Trophoblast cell (in vitro differentiated cells and primary cell): Measurements from ENCODE around the gene PLEKHA7.
A peak's percentile ranks its signal among the peaks of the same experiment; 100 is the strongest.

Source experiments
- DNase-seq, 2 donors: peaks; one replicate each; pipeline ENCODE4 v3.0.0-alpha.2; 2016
- H2AFZ ChIP-seq: 2 replicates; pipeline ENCODE4 v1.6.1; 2013; ENCODE audit warnings: low read length, moderate library complexity, mild to moderate bottlenecking; ENCODE audit not compliant: insufficient read depth, poor library complexity
- H2AK5ac ChIP-seq: 2 replicates; pipeline ENCODE4 v1.6.1; 2013; ENCODE audit warnings: mild to moderate bottlenecking, low read length
- H2BK120ac ChIP-seq: 2 replicates; pipeline ENCODE4 v1.6.1; 2013; ENCODE audit warnings: low read length, mild to moderate bottlenecking, moderate library complexity; ENCODE audit not compliant: insufficient read depth, poor library complexity
- H2BK12ac ChIP-seq: 2 replicates; pipeline ENCODE4 v1.6.1; 2013; ENCODE audit warnings: mild to moderate bottlenecking, low read length, moderate library complexity
- H2BK5ac ChIP-seq: 2 replicates; pipeline ENCODE4 v1.6.1; 2013; ENCODE audit warnings: low read length, low read depth, moderate library complexity, mild to moderate bottlenecking; ENCODE audit not compliant: poor library complexity
- H3K14ac ChIP-seq: 2 replicates; pipeline ENCODE4 v1.6.1; 2013; ENCODE audit warnings: mild to moderate bottlenecking, low read length
- H3K18ac ChIP-seq: 2 replicates; pipeline ENCODE4 v1.6.1; 2013; ENCODE audit warnings: mild to moderate bottlenecking, low read length
- H3K23ac ChIP-seq: 2 replicates; pipeline ENCODE4 v1.6.1; 2013; ENCODE audit warnings: low read length
- H3K27ac ChIP-seq: 2 replicates; pipeline ENCODE4 v1.5.1; 2013; ENCODE audit warnings: low read depth, mild to moderate bottlenecking, inconsistent platforms, low read length, moderate library complexity
- H3K27me3 ChIP-seq: 2 replicates; pipeline ENCODE4 v1.6.1; 2013; ENCODE audit warnings: inconsistent platforms, mild to moderate bottlenecking, low read length, moderate library complexity; ENCODE audit not compliant: insufficient read depth
- H3K36me3 ChIP-seq, 2 experiments: 1 replicate in 1 of 2; 2 replicates in 1 of 2; pipeline ENCODE4 v1.6.1; 2013; ENCODE audit warnings: low read length in 2 of 2, mild to moderate bottlenecking in 2 of 2, moderate library complexity in 1 of 2; ENCODE audit not compliant: insufficient read depth in 2 of 2, control insufficient read depth in 1 of 2
- H3K4ac ChIP-seq: 2 replicates; pipeline ENCODE4 v1.6.1; 2013; ENCODE audit warnings: low read depth, mild to moderate bottlenecking, low read length, moderate library complexity
- H3K4me1 ChIP-seq, 2 experiments: 1 replicate in 1 of 2; 2 replicates in 1 of 2; pipeline ENCODE4 v1.6.1; 2013; ENCODE audit warnings: low read length in 2 of 2, mild to moderate bottlenecking in 2 of 2, moderate library complexity in 1 of 2; ENCODE audit not compliant: insufficient read depth in 2 of 2, control insufficient read depth in 1 of 2
- H3K4me2 ChIP-seq: 2 replicates; pipeline ENCODE4 v1.6.1; 2013; ENCODE audit warnings: inconsistent platforms, mild to moderate bottlenecking, low read length, moderate library complexity
- H3K4me3 ChIP-seq: 2 replicates; pipeline ENCODE4 v1.5.1; 2013; ENCODE audit warnings: mild to moderate bottlenecking, low read depth, low read length, inconsistent platforms
- H3K79me1 ChIP-seq: one replicate; pipeline ENCODE4 v1.6.1; 2013; ENCODE audit warnings: low read length
- H3K79me2 ChIP-seq: 2 replicates; pipeline ENCODE4 v1.6.1; 2013; ENCODE audit warnings: low read length, mild to moderate bottlenecking; ENCODE audit not compliant: control insufficient read depth, insufficient read depth, poor library complexity
- H3K9ac ChIP-seq: 2 replicates; pipeline ENCODE4 v1.6.1; 2013; ENCODE audit warnings: mild to moderate bottlenecking, low read length
- H3K9me3 ChIP-seq: 2 replicates; pipeline ENCODE4 v1.6.1; 2013; ENCODE audit warnings: low read depth, mild to moderate bottlenecking, control low read depth, inconsistent platforms, low read length; ENCODE audit not compliant: insufficient read depth
- H4K12ac ChIP-seq: 2 replicates; pipeline ENCODE4 v1.6.1; 2013; ENCODE audit warnings: low read depth, mild to moderate bottlenecking, low read length, moderate library complexity
- H4K8ac ChIP-seq: 2 replicates; pipeline ENCODE4 v1.6.1; 2013; ENCODE audit warnings: low read depth, mild to moderate bottlenecking, low read length, moderate library complexity
- H4K91ac ChIP-seq: one replicate; pipeline ENCODE4 v1.6.1; 2013; ENCODE audit warnings: low read depth, mild to moderate bottlenecking, low read length, moderate library complexity
- WGBS: extraction: QIAGEN DNeasy Blood & Tissue Kit; methylation state at CpG from one replicate; pipeline ENCODE4 v1.1.7; 2013; ENCODE audit warnings: missing lambda C conversion rate; ENCODE audit not compliant: insufficient read length, insufficient coverage; ENCODE audit errors: extremely low coverage; 5-methylcytosine and 5-hydroxymethylcytosine counted together

The PLEKHA7 gene

GRCh38 chr11:16953663-16954062 is 60.6 kb downstream of the PLEKHA7 start:
- Histone ChIP-seq H3K4me2 (no peak overlapping the region), H2BK120ac (no peak overlapping the region), H3K4me1 (peaks cover 3 to 8% of the 10 kb centered on the region in 2 experiments), H4K8ac (no peak overlapping the region), H2BK12ac (no peak overlapping the region), H3K9ac (no peak overlapping the region), H2BK5ac (no peak overlapping the region), H3K79me1 (no peaks in the 10 kb centered on the region), H3K36me3 (no peaks in the 10 kb centered on the region), H3K4ac (no peak overlapping the region), H3K9me3 (no peaks in the 10 kb centered on the region), H3K27ac (no peak overlapping the region), H3K18ac (no peak overlapping the region), H3K27me3 (no peaks in the 10 kb centered on the region), H3K14ac (no peak overlapping the region), H4K12ac (no peak overlapping the region), H3K23ac (no peak overlapping the region), H4K91ac (no peak overlapping the region), H2AK5ac (no peak overlapping the region), H3K79me2 (no peaks in the 10 kb centered on the region), H2AFZ (no peak overlapping the region), H3K4me3 (no peak overlapping the region)
- DNase-seq, result no peak

GRCh38 chr11:16946477-16947282 is 67.5 kb downstream of the PLEKHA7 start:
- no peak overlapping the region for H3K18ac ChIP-seq
- no peaks in the 10 kb centered on the region for H3K27me3 ChIP-seq
- no peak for DNase-seq
- H4K8ac ChIP-seq, result no peak overlapping the region
- no peak overlapping the region for H3K14ac ChIP-seq
- H4K91ac ChIP-seq, result no peak overlapping the region
- no peak overlapping the region for H3K27ac ChIP-seq
- H2BK12ac ChIP-seq, result peak overlapping the region; percentile 56
- H4K12ac ChIP-seq, result no peak overlapping the region
- H3K4me3 ChIP-seq, result no peak overlapping the region
- H2BK5ac ChIP-seq, result no peak overlapping the region
- peak overlapping the region; percentile 36 for H3K4ac ChIP-seq
- H3K4me2 ChIP-seq, result no peak overlapping the region
- H3K9ac ChIP-seq, result no peak overlapping the region
- no peak overlapping the region for H2AFZ ChIP-seq
- peak overlapping the region; percentile 44 for H2BK120ac ChIP-seq
- no peaks in the 10 kb centered on the region for H3K79me2 ChIP-seq
- peaks cover 3% of the 10 kb centered on the region for H3K79me1 ChIP-seq
- peaks cover 2 to 6% of the 10 kb centered on the region in 2 experiments for H3K4me1 ChIP-seq
- no peak overlapping the region for H2AK5ac ChIP-seq
- no peaks in the 10 kb centered on the region for H3K36me3 ChIP-seq
- WGBS, result no CpG with 5 or more reads among the region's 6 CpGs
- H3K9me3 ChIP-seq, result no peaks in the 10 kb centered on the region
- no peak overlapping the region for H3K23ac ChIP-seq

- H3K23ac ChIP-seq, result no peak overlapping the region
- no peak overlapping the region for H2AK5ac ChIP-seq
Measured at GRCh38 chr11:16945671-16946469, 68.3 kb downstream of the PLEKHA7 start.

GRCh38 chr11:16942911-16943310 is 71.3 kb downstream of the PLEKHA7 start:
- DNase-seq, result no peak
- Histone ChIP-seq H3K36me3 (no peaks in the 10 kb centered on the region), H3K79me2 (no peaks in the 10 kb centered on the region), H4K91ac (no peak overlapping the region), H3K18ac (no peak overlapping the region), H2AK5ac (no peak overlapping the region), H3K27me3 (no peaks in the 10 kb centered on the region), H2BK5ac (no peak overlapping the region), H3K4ac (no peak overlapping the region), H3K4me1 (peaks cover 2 to 8% of the 10 kb centered on the region in 2 experiments), H3K23ac (no peak overlapping the region), H3K9me3 (no peaks in the 10 kb centered on the region), H4K12ac (no peak overlapping the region), H2BK12ac (no peak overlapping the region), H3K14ac (no peak overlapping the region), H3K4me2 (no peak overlapping the region), H3K79me1 (peaks cover 3% of the 10 kb centered on the region), H2AFZ (no peak overlapping the region), H3K9ac (no peak overlapping the region), H2BK120ac (no peak overlapping the region), H4K8ac (no peak overlapping the region), H3K27ac (no peak overlapping the region), H3K4me3 (no peak overlapping the region)
- WGBS, result no CpG with 5 or more reads among the region's 3 CpGs

More at GRCh38 chr11:16945671-16946469, 68.3 kb downstream of the PLEKHA7 start:
- Histone ChIP-seq H3K18ac (peak overlapping the region; percentile 16), H3K27me3 (no peaks in the 10 kb centered on the region), H3K36me3 (no peaks in the 10 kb centered on the region), H3K4ac (peak overlapping the region; percentile 24), H3K27ac (no peak overlapping the region), H3K4me1 (peaks cover 2 to 6% of the 10 kb centered on the region in 2 experiments), H3K79me1 (peaks cover 3% of the 10 kb centered on the region), H4K12ac (peak overlapping the region; percentile 8), H2BK12ac (peak overlapping the region; percentile 65), H4K91ac (no peak overlapping the region), H3K14ac (peak overlapping the region; percentile 39), H2BK5ac (no peak overlapping the region), H3K79me2 (no peaks in the 10 kb centered on the region), H3K4me2 (no peak overlapping the region), H2BK120ac (peak overlapping the region; percentile 44), H4K8ac (peak overlapping the region; percentile 70), H3K9me3 (no peaks in the 10 kb centered on the region), H3K9ac (no peak overlapping the region), H3K4me3 (no peak overlapping the region), H2AFZ (peak overlapping the region; percentile 54)
- WGBS, result no CpG with 5 or more reads among the region's 9 CpGs
- DNase-seq, result peak; percentile 58 to 78
